HG03095 (cell line): ENCODE measurements around the gene CCDC93.

Experiments used
- ATAC-seq: cut with Tn5 transposase; IDR thresholded peaks from one replicate; pipeline ENCODE4 v1.9.1; 2021; ENCODE audit warnings: moderate library complexity; ENCODE audit not compliant: unreplicated experiment

CCDC93 gene

DNA sequence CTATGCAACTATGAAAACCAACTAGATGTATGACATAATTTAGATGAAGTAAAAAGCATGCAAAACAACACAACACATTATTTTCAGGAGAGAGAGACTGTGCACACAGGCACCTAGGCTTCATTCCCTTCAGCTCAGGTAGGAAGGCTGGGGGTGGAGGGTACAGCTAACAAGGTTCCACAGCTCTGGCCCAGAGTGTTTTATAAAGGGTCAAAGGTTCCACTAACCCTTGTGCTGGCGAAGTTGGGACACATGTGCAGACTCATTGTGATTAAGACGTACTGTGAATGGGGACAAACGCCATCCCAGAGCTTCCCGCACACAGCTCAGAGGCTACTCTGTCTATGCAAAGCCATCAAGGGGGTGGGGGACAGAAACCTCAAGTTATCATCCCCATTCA, 19.1 kb downstream of the CCDC93 start:
- ATAC-seq: no peak

DNA sequence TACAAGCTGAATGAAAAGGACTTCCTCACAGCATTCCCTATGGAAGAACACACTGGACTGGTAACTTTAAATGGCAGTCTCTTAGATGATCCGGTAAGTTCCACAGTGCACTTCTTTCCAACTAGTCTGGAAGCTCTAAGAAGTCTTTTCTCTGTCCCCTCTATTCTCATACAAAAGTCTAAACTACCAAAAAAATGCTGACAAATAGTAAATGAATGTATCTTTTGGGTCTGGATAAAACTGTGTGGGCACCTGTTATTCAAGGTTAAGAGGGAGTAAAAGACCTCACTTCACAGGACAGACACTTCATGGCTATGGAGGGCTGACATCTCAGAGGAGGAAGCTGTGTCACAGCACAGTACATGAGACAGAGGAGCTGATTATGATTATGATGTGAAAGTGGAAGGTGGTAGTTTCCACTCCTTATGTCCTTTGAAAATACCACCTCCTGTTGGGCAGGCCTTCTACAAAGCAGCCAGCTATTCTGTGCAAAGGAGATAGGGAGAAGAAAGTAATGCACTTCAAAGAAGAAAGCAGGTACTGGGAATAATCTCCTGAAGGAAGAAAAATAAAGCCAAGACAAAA, 23.9 kb downstream of the CCDC93 start:
- no peak for ATAC-seq

DNA sequence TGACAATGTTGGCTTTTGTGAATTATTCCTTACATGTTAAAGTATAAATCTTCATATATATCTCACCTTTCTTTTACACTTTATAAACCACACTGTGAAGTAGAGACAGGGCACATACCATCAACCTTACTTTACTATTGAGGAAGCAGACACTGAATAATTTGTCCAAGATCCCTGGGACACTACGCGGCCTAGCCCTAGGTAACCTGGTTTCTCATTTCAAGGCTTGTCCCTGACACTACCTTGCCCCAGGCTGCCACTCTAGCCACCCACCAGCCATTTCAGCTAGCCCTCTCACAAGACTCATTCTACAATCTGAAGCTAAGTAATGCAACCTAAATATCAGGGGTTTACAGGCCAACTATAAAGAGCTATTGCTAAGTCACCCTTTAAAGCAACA, 26.7 kb downstream of the CCDC93 start:
- ATAC-seq: no peak

DNA sequence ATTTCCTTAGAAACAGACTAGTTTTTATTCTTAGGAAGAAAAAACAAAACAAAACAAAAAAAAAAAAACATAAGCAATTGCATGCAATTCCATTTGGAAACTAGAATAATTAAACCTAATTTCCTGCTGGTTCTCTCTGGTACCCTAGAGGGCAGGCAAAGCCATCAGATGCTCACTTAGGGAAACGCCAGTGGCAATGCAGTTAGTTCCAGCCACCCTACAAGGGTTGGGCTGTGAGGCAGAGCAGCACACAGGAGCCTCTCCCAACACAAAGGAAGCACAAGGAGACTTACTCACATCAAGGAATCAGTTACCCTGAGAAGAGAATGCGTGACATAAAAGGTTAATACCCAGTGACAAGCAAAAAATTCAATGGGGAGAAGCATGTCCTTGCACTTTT, 28.8 kb downstream of the CCDC93 start:
- no peak for ATAC-seq

DNA sequence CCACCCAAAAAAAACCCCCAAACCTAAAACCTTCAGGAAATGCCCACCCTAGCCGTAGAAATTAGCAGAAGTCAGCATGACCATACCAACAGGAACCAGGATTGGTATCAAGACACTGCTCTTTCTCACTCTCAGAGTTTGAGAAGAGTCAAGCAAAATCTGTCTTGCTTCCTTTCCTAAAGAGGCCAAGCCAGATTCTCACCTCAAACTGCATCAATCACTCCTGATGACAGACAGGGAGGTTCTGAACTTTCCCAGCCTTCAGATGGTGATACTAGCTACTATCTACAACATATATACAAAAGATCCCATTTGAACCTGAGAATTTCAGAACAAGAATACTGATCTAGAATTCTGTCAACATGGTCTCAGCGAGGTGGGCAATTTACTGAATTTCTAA, 29.7 kb downstream of the CCDC93 start:
- ATAC-seq: no peak

DNA sequence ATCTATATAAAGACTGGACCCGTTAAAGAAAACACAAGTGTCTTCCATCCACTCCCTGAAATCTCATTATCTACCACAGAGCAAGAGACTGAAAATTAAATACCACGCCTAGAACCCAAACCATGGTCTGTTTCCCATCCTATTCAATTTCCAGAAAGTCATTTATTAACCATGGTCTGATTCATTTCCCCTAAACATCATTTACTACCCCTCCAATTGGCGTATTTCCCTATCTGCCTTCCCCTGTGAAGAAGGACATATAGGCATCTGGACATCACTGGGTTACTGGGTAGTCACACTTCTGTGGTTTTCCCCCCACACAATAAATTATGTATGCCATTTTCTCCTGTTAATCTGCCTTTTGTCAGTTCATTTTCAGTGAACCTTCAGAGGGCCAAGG, 30.8 kb downstream of the CCDC93 start:
- no peak for ATAC-seq

DNA sequence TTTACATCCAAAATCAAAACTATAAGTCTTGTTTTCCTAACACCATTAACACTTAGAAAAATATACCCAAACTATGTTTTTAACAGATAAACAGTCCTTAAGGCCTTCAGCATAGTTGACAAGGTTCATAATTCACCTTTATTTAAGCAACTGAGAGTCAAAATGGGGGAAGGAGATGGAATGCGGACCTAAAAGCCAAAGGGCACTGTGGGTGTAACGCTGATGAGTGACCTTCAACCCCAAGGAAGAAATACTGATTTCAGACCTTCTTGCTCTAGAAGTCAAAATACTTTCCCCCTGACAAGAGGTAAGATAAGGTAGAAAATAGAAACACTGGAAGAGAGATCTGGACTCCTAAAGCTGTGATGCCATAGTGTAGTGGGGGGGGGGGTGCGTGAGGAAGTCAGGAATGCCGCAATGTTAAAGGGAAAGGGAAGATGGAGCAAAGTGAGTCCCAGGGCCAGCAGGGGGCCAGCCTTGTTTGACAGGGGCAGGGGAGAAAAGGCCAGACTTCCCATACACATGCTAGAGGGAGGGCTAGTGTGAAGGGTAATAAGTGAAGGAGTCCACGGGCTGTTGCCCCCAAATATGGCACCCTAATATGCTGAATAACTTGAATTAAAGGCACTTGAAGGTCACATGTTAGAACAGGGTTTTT, 31.4 kb downstream of the CCDC93 start:
- ATAC-seq: no peak

DNA sequence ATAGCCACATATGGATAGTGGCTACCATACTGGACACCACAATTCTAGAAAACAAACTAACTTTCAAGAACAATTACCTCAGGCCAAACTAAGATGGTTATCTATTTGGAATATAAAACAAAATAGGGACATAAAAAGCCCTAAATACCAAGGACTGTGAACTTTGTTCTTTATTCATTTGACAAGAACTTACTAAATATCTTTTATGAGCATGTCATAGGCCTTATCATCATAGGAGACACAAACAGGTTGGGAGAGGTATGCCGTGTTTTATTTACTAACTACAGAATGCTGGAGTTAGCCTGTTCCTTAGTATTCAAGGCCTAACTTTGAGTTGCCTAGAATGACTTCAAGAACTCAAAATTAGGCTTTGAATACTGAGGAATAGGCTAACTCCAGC, 32.1 kb downstream of the CCDC93 start:
- no peak for ATAC-seq

DNA sequence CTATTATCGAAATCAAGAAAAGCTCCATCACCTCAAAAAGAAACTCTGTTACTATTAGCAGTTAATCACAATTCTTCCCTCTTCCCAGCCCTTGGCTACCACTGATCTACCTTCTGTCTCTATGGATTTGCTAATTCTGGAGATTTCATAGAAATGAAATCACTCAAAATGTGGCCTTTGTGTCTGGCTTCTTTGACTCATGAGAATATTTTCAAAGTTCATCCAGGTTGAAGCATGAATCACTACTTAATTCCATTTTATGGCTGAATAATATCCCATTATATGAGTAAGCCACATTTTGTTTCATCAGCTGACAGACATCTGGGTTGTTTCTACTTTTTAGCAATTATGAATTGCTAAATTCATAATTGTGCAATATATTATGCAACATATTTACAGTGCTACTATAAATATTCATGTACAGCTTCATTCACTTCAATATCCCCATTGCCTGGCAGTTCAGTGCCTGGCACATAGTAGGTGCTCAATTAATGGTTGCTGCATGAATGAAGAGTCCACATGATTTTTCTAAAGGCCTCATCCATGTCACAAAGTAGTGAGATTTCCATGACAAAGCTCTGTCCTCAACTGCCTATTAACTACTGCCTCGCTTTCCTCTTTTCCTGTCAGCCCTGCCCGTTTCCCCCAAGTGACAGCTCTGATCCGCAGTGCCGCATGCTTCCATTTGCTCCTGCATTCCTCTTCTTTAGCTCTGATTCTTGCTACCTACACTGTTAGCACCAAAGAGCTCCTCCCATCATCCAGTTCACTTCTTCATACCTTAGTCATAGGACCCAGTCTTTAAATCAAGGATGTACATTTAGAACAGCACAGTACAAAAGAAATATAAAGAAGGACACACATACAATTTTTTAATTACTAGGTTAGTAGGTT, 32.8 kb downstream of the CCDC93 start:
- ATAC-seq: no peak

DNA sequence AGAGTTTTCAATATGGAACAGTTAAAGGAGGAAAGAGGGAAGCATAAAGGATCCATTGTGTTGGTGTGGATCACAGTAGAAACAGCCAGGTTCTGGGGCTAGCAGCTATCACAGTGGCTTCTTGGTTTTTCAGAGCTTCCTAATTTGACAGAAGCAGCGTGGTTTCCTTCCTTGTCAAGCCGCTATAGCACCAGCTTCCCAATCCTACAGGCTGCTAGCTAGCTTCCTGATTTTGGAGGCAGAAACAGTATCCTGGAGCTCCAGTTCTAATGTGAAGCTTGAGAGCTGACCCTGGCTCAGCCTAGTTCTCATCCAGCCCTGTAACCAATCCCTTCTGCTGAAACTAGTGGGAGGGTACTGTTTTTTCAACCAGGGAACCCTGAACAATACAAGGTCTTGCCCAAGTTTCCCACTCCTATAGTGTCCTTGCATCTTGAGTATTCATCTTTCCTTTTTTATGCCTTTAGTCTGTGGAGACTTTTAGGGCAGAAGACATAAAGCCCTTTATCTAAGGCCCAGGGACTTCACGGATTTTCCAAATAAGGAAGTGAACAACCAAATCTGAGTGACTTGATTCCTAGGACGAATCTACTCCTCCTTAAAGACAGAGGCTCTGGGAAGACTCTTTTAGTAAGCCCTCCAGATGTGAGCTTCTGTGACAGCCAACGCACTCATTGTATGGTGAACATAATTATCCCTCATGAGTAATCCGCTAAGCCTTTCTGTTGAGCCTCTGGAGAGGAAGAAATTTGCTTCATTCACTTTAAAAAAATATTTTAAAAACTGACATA, 33.8 kb downstream of the CCDC93 start:
- ATAC-seq: no peak

DNA sequence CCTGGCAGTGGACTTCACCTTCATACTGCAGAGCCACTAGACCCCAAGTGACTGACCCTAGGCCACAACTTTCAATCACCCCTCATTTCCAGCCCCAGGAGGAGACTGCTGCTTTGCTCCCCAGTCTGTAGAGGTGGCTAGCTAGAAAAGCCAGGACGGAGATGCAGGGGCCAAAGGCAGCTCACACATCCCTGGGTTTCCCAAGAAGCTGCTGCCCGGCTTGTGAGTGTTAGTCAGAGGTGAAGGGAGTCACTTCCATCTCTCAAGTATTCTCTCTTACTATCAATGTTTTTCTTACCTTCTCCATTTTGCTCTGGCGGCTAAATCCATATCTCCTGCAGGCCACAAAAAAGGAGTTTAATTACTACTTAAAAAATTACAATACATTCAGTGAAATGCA, 36.2 kb downstream of the CCDC93 start:
- no peak for ATAC-seq

DNA sequence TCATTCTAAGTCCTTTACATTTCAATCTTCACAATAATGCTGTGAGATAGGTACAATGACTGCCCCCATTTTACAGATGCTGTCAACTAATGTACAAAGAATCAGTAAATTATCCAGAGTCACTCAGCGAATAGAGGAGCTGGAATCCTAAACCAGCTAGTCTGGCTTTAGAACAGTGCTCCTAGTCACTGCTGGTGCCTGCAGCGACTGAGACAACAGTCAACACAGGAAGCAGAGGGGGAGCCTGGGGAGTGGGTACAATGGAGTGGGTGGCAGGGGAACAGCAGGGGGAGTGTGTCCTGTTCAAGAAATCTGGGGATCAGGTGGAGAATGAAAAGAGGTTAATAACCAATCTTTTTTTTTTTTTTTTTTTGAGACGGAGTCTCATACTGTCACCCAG, 37.3 kb downstream of the CCDC93 start:
- no peak for ATAC-seq

DNA sequence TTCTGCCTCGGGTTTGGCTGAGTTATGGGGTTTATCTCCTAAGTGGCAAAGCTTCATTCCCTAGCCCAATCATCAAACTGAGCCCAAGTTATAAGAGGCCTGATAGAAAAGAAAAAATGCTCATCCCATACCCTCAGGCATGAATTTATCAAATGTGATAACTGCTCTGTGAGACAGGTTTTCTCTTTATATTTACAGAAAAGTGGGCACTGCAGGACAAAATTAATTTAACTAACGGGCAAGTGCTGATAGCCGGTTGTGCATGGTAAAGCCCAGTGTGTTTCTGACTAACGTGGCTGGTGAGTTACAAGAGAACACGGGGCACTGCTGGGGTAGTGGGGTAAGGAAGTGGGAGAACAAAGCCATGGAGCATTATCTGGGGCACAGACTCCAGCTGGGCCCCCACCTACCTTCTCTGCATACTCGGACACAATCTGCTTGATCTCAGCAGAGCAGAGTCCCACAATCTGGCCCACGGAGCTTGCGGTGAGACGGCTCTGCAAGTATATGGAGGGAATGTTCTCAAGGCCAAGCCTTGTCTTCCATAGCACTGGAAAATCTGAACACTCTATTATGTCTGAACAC, 40.3 kb downstream of the CCDC93 start:
- ATAC-seq: no peak

DNA sequence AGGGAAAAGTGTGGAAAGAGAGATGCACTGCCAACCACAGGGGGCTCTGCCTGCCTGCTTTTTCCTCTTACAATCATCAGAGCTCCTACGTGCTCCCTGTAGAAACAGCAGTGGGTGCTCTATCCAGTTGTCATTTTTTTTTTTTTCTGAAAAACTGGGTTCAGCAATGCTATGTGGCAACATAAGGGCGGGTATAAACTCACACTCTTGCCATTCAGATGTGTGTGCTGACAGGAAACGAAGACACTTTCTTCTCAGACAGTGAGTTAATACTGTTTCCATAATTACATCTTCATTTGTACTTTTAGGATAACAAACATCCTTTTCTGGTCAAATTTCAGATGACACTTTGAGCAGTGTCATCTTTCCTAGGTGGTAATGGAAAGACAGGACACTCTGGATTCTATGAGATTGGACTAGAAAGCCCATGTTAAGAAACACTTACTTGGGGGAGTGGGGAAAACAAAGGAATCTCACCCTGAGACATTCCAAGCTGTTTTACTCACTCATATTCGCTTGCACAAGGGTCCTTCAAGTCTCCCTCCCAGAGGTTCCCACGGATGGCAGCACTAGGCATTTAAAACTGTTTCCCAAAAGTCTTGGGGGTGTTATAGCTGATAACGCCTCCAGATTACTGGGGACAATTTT, 41.3 kb downstream of the CCDC93 start:
- ATAC-seq: no peak

DNA sequence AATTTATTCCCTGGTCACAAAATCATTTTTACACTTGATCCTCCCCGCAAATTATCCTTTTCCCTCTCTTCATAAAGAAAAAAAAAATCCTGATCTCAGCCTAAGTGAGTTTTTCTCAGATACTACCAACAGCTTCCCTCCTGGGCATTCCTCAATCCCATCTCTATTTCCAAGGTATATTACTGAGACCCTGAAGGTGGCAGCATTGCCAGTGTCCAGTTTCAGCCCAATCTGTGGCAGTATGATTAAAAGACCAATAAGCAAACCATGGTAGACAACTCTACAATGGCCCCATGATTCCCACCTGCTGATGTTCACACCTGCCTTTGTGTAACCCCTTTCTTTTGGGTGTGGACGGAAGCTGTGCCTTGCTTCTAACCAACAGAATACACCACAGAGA, 45.1 kb downstream of the CCDC93 start:
- no peak for ATAC-seq

DNA sequence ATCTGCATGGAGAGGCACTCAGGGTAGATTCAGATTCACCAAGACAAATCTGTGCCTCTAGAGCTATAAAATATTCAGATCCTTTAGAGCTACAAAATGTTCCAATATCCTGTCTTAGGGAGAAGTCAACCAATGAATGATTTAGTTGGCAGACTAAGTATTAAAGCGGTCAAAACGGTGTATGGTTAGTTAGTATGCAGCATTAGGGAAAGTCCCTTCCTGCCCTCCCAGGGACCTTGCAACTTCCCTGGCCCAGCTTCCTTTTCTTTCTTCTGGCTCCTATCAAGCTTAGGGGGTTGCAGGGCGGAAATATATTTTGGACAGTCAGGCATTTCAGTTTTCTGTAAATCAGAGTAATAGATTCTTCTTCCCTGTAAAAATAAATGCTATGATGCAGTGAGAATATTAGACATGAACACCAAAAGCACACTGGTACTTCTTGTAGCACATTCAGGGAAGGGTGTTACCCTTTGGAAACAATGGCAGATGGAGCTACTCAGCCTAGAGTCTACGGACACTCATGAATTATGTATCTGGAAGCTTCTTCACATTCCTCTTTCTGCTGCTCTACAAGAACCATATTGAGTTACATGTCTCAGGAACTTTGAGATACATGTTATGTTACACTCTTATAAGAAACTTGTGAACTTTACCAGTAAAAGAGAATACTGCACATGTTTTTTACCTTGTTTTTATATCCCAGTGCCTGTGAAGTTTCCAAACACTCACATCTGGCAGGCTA, 45.7 kb downstream of the CCDC93 start:
- ATAC-seq: no peak

DNA sequence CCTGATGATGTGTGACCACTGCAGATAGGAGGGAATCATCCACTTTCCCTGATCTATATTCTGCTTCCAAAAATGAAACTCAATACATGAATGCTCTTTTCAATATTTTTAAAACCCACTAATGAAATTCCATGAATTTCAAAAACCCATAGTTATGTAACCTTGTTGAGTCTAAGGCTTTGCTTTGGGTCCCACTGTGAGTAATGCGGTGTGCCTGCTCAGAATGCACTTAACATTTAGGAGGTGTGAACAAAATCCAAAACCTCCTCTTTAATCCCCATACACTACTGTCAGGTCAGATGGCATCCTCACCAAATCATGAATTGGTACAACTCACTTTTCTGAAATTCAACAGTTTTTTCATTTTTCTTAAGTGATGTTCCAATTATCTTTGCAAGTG, 50.4 kb downstream of the CCDC93 start:
- no peak for ATAC-seq

DNA sequence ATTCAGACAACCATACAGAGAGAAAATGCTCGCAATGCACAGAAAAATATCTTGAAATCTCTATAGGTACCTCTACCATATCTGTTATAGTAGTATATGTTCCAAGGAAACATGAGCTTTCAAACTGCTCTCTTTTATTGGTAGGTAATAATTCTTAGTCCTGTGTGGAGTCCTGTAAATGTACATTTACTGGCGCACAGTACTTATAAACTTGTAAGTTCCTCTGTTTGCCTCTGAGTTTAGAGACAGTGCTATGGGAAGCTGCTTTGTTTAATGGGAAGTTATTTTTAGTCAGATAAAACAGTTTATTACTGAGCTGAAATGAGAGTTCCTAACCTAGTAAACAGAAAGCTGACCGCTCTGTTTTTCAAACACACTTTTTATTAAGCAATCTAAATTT, 52.7 kb downstream of the CCDC93 start:
- ATAC-seq: no peak

DNA sequence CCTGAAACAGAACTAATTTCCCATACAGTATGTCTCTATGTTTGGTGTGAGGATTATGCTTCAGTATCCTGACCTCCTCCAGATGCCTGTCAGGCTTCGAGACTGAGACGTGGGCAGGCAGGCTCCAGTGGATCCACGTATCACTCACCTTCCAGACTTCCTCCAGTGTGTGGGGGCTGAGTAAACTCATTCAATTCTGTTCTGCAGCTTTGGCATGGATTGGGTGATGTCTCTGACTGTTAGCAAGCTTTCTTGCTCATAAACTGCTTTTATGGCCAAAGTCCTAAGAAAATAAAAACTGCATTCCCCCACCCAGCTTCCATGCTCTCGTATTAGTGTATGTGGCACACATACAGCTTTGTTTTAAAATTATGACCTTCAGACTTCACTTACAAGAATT, 53.6 kb downstream of the CCDC93 start:
- ATAC-seq: no peak

DNA sequence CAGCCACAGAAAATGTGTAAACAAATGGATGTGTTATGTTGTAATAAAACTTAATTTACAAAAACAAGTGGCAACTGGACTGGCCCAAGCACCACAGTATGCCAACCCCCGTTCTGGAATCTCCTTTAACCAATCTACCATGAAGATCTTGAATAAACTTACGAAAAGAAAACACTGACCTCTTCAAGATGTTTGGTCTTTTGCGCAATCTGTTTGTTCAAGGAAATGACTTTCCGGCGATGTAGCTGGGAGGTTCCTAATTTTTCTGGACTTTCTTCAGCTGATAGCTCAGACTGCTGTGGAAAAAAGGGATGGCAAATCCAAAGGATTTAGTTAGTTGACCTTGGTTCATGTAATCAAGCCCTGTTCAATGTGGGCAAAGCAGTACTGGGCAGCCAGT, 55.7 kb downstream of the CCDC93 start:
- no peak for ATAC-seq
